Non-pigmented ciliary epithelial cell (primary cell): ENCODE data around the gene B4GALNT1.

Source experiments
- DNase-seq: peaks from one replicate; pipeline ENCODE4 v3.0.0-alpha.2; 2010; ENCODE audit warnings: low read depth

The B4GALNT1 gene

DNA sequence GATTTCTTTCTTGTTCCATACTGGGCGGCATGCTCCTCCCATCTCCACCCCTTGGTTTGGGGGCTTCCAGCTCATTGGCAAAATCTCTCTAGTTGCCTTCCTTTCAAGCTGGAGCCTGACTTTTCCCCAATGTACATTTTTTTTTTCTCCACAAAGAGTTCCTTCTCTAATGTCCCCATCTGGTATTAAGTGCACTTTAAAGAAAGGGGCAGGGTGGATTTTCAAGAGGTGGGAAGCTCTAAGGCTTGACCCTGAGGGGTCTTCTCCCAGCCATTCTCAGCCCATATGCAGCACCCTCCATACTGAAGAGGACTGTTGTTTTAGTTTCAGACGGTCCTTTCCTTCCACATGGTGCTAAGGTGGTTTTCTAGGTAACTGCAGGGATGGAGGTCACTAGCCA lies 47.8 kb downstream of the B4GALNT1 start:
- no peak for DNase-seq

DNA sequence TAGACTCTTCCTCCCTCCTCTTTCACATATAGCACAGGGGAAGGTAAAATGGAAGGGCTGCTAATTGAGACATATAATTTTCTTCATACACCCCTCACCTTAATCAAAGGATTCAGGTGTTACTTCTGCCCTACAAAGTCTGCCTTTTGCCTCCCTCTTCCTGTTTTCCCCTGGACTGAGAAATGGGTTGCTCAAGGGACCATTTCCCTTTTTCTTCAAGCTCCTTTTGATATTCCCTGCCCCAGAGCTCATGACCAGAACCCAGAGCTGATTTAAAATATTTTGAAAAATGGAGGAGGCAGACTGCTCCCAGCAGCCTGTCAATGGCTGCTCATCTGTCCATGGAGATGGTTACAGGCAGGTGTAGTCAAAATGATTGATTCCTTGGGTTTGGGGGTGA lies 48.3 kb downstream of the B4GALNT1 start:
- no peak for DNase-seq

DNA sequence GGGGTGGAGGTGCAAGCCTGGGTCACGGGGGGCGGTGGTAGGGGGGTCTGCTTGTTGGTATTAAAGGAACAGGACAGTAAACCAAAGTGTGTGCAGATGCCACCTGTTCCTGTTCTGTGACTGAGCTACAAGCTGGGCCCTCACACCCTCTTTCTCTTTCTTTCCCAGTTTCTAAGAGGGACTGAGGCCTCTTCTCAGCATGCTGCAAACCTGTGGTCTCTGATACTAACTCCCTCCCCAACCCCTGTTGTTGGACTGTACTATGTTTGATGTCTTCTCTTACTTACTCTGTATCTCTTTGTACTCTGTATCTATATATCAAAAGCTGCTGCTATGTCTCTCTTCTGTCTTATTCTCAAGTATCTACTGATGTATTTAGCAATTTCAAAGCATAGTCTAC lies 49.0 kb downstream of the B4GALNT1 start:
- no peak for DNase-seq

GRCh38 chr12:57583008-57583831 lies 49.8 kb downstream of the B4GALNT1 start:
- peak; percentile 57 for DNase-seq

GRCh38 chr12:57582440-57582839 lies 50.6 kb downstream of the B4GALNT1 start:
- DNase-seq: no peak

DNA sequence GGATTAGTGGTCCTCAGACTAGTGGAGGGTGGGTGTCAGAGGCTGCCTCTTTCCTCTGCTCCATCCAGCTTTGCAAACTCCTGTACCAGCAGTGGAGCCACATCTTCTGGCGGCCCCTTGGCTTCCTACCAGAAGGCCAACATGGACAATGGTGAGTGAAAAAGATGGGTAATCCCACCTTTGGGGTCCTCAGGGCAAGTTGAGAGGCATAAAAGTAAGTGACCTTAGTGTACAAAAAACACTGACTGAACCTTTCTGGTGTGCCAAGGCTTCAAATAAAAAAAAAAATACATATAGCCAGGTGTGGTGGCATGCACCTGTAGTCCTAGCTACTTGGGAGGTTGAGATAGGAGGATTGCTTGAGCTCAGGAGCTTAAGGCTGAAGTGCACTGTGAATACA lies 51.2 kb downstream of the B4GALNT1 start:
- no peak for DNase-seq

- no peak for DNase-seq
Observed at GRCh38 chr12:57580466-57580795, 52.6 kb downstream of the B4GALNT1 start.

GRCh38 chr12:57579677-57580465 lies 53.1 kb downstream of the B4GALNT1 start:
- DNase-seq: no peak

- DNase-seq: no peak
Observed at GRCh38 chr12:57579011-57579410, 54.0 kb downstream of the B4GALNT1 start.

- DNase-seq: no peak
Observed at GRCh38 chr12:57577981-57578758, 54.8 kb downstream of the B4GALNT1 start.

- DNase-seq: no peak
Observed at GRCh38 chr12:57576613-57577160, 56.3 kb downstream of the B4GALNT1 start.
